K562 (cell line): ENCODE measurements around the gene PTK6. TPM values are rescaled to one million over a fixed set of nuclear protein-coding genes. Genes with fewer than 3 reads are reported as not detected.
A peak's percentile ranks its signal among the peaks of the same experiment; 100 is the strongest.

Experiments used
- ATAC-seq: fragments of 200-7000 bp; cut with Tn5 transposase; 3 replicates; pipeline ENCODE4 v1.9.1; 2020; ENCODE audit warnings: moderate library complexity
- BruUV-seq: library from RNA; stranded (reverse); fragments of 400-500 nt; replicated peaks from 2 replicates; lab custom pipeline; 2021; lab: Mats Ljungman, UMichigan
- CTCF ChIA-PET: fragments of 300-600 bp; formaldehyde crosslinking; extraction: SDS; loops from one replicate; lab custom pipeline; 2021; ENCODE audit warnings: low intra/inter-chr PET ratio; lab: Yijun Ruan, JAX
- POLR2A ChIA-PET: fragments of 300-600, 350-650 bp; sonication (Branson Sonifier 250); formaldehyde crosslinking; extraction: SDS; loops from one replicate; lab custom pipeline; 2021; ENCODE audit warnings: antibody characterized with exemption, inconsistent platforms; lab: Yijun Ruan, JAX
- DNase-seq, 4 experiments: peaks; one replicate each; pipeline versions ENCODE4 v3.0.0 to v3.0.0-alpha.2; 2011 to 2018; ENCODE audit warnings: low spot score in 3 of 4, mixed read lengths in 3 of 4; ENCODE audit errors: extremely low read depth in 1 of 4
- FAIRE-seq: peaks from 2 replicates; lab custom pipeline; 2011; peaks lifted over from hg19 to GRCh38; lab: Jason Lieb, UNC
- H2AFZ ChIP-seq: 2 replicates; pipeline ENCODE4 v1.6.0; 2011; ENCODE audit warnings: low read depth, low read length, control low read depth, inconsistent platforms
- H3K27ac ChIP-seq: fragments of 200-600 bp; 3 replicates; pipeline ENCODE4 v1.8.0; 2011; ENCODE audit warnings: low read depth, mild to moderate bottlenecking, control low read depth, inconsistent platforms, low read length, moderate library complexity, mixed read lengths; ENCODE audit errors: extremely low read depth
- H3K27me3 ChIP-seq, 2 experiments: fragments of 300-600 bp in 1 of 2; 2 replicates in 1 of 2; 3 replicates in 1 of 2; pipeline versions ENCODE4 v1.6.0 to v1.8.0; 2011; ENCODE audit warnings: inconsistent platforms in 2 of 2, low read length in 2 of 2, mild to moderate bottlenecking in 1 of 2, mixed read lengths in 1 of 2, moderate library complexity in 1 of 2; ENCODE audit not compliant: control insufficient read depth in 2 of 2, insufficient read depth in 2 of 2
- H3K36me3 ChIP-seq: fragments of 300-600 bp; 3 replicates; pipeline ENCODE4 v1.8.0; 2011; ENCODE audit warnings: mild to moderate bottlenecking, low read length, inconsistent platforms; ENCODE audit not compliant: control insufficient read depth, insufficient read depth
- H3K4me1 ChIP-seq, 2 experiments: fragments of 200-600 bp in 1 of 2; replicated peaks in 1 of 2; 2 replicates in 1 of 2; 3 replicates in 1 of 2; pipeline versions ENCODE4 v1.5.1 to v1.8.0; 2011; ENCODE audit warnings: inconsistent platforms in 2 of 2, low read length in 2 of 2, mild to moderate bottlenecking in 1 of 2, mixed read lengths in 1 of 2, moderate library complexity in 1 of 2; ENCODE audit not compliant: control insufficient read depth in 2 of 2, insufficient read depth in 2 of 2
- H3K4me2 ChIP-seq: 2 replicates; pipeline ENCODE4 v1.6.1; 2011; ENCODE audit warnings: low read length, control low read depth, inconsistent platforms, mixed read lengths; ENCODE audit not compliant: insufficient read depth
- H3K4me3 ChIP-seq: fragments of 200-600 bp; sonication (generic), shearing (Covaris generic); 2 replicates; pipeline ENCODE4 v1.5.1; 2016; ENCODE audit warnings: control low read depth, inconsistent platforms
- H3K79me2 ChIP-seq: fragments of 200-600 bp; 3 replicates; pipeline ENCODE4 v1.8.0; 2011; ENCODE audit warnings: low read length, inconsistent platforms; ENCODE audit not compliant: control insufficient read depth, insufficient read depth
- H3K9ac ChIP-seq, 2 experiments: 2 replicates each; pipeline versions ENCODE4 v1.6.0 to v1.6.1; 2011; ENCODE audit warnings: low read depth in 2 of 2, low read length in 2 of 2, control low read depth in 1 of 2, inconsistent platforms in 1 of 2, mild to moderate bottlenecking in 1 of 2, mixed read lengths in 1 of 2; ENCODE audit not compliant: insufficient read depth in 1 of 2
- H3K9me1 ChIP-seq: one replicate; pipeline ENCODE4 v1.6.0; 2011; ENCODE audit warnings: inconsistent platforms, mild to moderate bottlenecking, low read length, moderate library complexity; ENCODE audit not compliant: control insufficient read depth, insufficient read depth
- H3K9me3 ChIP-seq: replicated peaks from 2 replicates; pipeline ENCODE4 v1.5.1; 2011; ENCODE audit warnings: low read depth, low read length, inconsistent platforms; ENCODE audit not compliant: control insufficient read depth, insufficient read depth
- H4K20me1 ChIP-seq: replicated peaks from 2 replicates; pipeline ENCODE4 v1.6.1; 2011; ENCODE audit warnings: low read length, inconsistent platforms, mixed read lengths; ENCODE audit not compliant: control insufficient read depth, insufficient read depth
- ARHGAP35 ChIP-seq: fragments of 450-650 bp; IDR thresholded peaks from 2 replicates; pipeline ENCODE4 v1.6.1; 2018; ENCODE audit not compliant: partially characterized antibody
- CBFA2T2 ChIP-seq: fragments of 450-650 bp; conservative IDR thresholded peaks from 2 replicates; pipeline ENCODE4 v1.6.1; 2017; ENCODE audit warnings: mild to moderate bottlenecking
- GTF2E2 ChIP-seq: fragments of 200-800 bp; sonication (Bioruptor generic); IDR thresholded peaks from 2 replicates; pipeline ENCODE4 v1.6.1; 2016; ENCODE audit warnings: missing genetic modification characterization, missing compliant biosample characterization
- HMG20A ChIP-seq: fragments of 450-650 bp; formaldehyde crosslinking; conservative IDR thresholded peaks from 2 replicates; pipeline ENCODE4 v1.4.0; 2020; ENCODE audit warnings: mild to moderate bottlenecking, mixed read lengths
- KDM1A ChIP-seq, 2 experiments: fragments of 450-650 bp; IDR thresholded peaks; 2 replicates each; pipeline ENCODE4 v1.6.1; 2016; ENCODE audit warnings: mild to moderate bottlenecking in 2 of 2
- PCBP1 ChIP-seq: fragments of 200-400 bp; formaldehyde crosslinking; IDR thresholded peaks from 2 replicates; pipeline ENCODE4 v1.6.1; 2018; ENCODE audit warnings: mild to moderate bottlenecking, low read depth, low read length; ENCODE audit not compliant: poor library complexity, severe bottlenecking
- SP2 ChIP-seq: IDR thresholded peaks from 2 replicates; pipeline ENCODE4 v1.6.1; 2011; ENCODE audit warnings: mild to moderate bottlenecking, low read depth, low read length, moderate library complexity; ENCODE audit not compliant: poor library complexity, severe bottlenecking; ENCODE audit errors: extremely low read depth
- TBP ChIP-seq: optimal IDR thresholded peaks from 2 replicates; pipeline ENCODE3; 2011; ENCODE audit warnings: low read depth, low read length, improper control_type of control experiment
- ZNF586 ChIP-seq: fragments of 450-650 bp; formaldehyde crosslinking; conservative IDR thresholded peaks from 2 replicates; pipeline ENCODE4 v1.4.0; 2020; ENCODE audit warnings: mild to moderate bottlenecking, moderate library complexity
- WGBS: fragments of 100-300 bp; shearing (Covaris generic); methylation state at CpG from one replicate; pipeline ENCODE4 v1.1.6; 2016; ENCODE audit warnings: low coverage, mixed read lengths; ENCODE audit not compliant: insufficient coverage; ENCODE audit errors: missing lambda C conversion rate; 5-methylcytosine and 5-hydroxymethylcytosine counted together
- in situ Hi-C: fragments of 300-500 bp; cut with MboI; formaldehyde crosslinking; loops from 4 replicates; pipeline ENCODE4 v1.15.0; 2018; ENCODE audit warnings: inconsistent platforms, mixed read lengths
- intact Hi-C: fragments of 100-400 bp; cut with micrococcal nuclease; formaldehyde crosslinking; loops from 2 replicates; pipeline ENCODE4 v1.14.2; 2022
- polyA plus RNA-seq, 8 experiments: library from polyadenylated mRNA; depleted of rRNA in 4 of 8; stranded (reverse) in 5 of 8; unstranded in 3 of 8; fragments of >200 nt; fragmentation: Nextera tagmentation in 2 of 8; fragmentation: Illumina TruSeq in 1 of 8; extraction: Ambion mirVana in 2 of 8; extraction: Trizol in 1 of 8; gene quantifications; 2 replicates each; pipeline versions ENCODE4 v1.2.1 to v1.2.3, GENCODE V29; 2011 to 2014; ENCODE audit warnings: inconsistent platforms in 1 of 8, missing spikeins in 1 of 8
- total RNA-seq, 7 experiments: library from RNA; depleted of rRNA in 6 of 7; stranded (reverse); fragments of >200 nt in 6 of 7; fragmentation: Illumina TruSeq in 2 of 7; extraction: Trizol in 2 of 7; gene quantifications; 2 replicates each; pipeline versions ENCODE4 v1.2.1 to v1.2.3, GENCODE V29; 2011 to 2021; ENCODE audit warnings: low replicate concordance in 1 of 7

The PTK6 gene
- total and polyA plus RNA-seq, 9 of the 15 experiments (the other 6 are each of a cell fraction or from before 2014, with no cell fraction given): 0.07 TPM; not detected in 8

GRCh38 chr20:63530788-63531160 is 6.4 kb downstream of the PTK6 start:
- Histone ChIP-seq H2AFZ (no peak overlapping the region), H3K4me1 (peaks cover 0 to 56% of the 10 kb centered on the region in 2 experiments; a peak in 2 of 5 replicates), H3K27ac (no peak overlapping the region), H3K9me3 (no peaks in the 10 kb centered on the region), H3K4me3 (no peak overlapping the region), H3K79me2 (no peaks in the 10 kb centered on the region), H3K4me2 (no peak overlapping the region), H3K27me3 (peaks cover 0 to 44% of the 10 kb centered on the region in 2 experiments; a peak in 3 of 5 replicates), H3K36me3 (no peaks in the 10 kb centered on the region), H4K20me1 (peaks cover 9% of the 10 kb centered on the region; the same call in 1 of the 2 replicates), H3K9me1 (no peaks in the 10 kb centered on the region), H3K9ac (peak overlapping the region in 1 of 2 experiments; percentile 64; a peak in 2 of 4 replicates)
- FAIRE-seq (no peak), DNase-seq (peak in 1 of 4 experiments; percentile 45), ATAC-seq (no peak)
- 17% methylated on average over 14 of the region's 14 CpGs for WGBS
- BruUV-seq: no TSS peak
- intact Hi-C loops (loop anchor here (10.0 kb wide), 2 partner anchors 124 to 174 kb away; partner anchors contain the start of genes ARFRP1, RTEL1, STMN3 and ZGPAT), in situ Hi-C loops (no loop called here)
- POLR2A ChIA-PET: interaction anchor here (0.5 to 2.9 kb wide), 3 partner anchors 10 to 15 kb away, joined by 3 to 19 read pairs (median 5); partner anchors contain the start of gene PPDPF
- no peak for TF ChIP-seq PCBP1
- TF ChIP-seq CBFA2T2: 0 out of 2 replicates have a peak, but pooled peaks have one; percentile 6
- TF ChIP-seq ARHGAP35: no peak
- no peak for TF ChIP-seq SP2
- TF ChIP-seq ZNF586 (CRISPR knock-in tag): no peak
- no peak for TF ChIP-seq HMG20A
- peak; percentile 26 to 49; a peak in 2 of 4 replicates for TF ChIP-seq KDM1A (IDR thresholded peaks at IDR 0.05)
- peak; percentile 46 for TF ChIP-seq TBP
- TF ChIP-seq GTF2E2 (tag): no peak
- CTCF ChIA-PET: no interaction called here
